Kidney (tissue), 14 donors: ENCODE data around the gene PTGIS. TPM values are rescaled to one million over a fixed set of nuclear protein-coding genes. Genes with fewer than 3 reads are reported as not detected.
A peak's percentile ranks its signal among the peaks of the same experiment; 100 is the strongest.

Source experiments
- DNase-seq, 5 donors: peaks; one replicate each; pipeline ENCODE4 v3.0.0-alpha.2; 2013 to 2020
- FAIRE-seq: peaks from 2 replicates; lab custom pipeline; 2012; peaks lifted over from hg19 to GRCh38; lab: Jason Lieb, UNC
- H3K27ac ChIP-seq, 2 donors: one replicate each; pipeline ENCODE4 v1.7.0; 2013; ENCODE audit warnings: low read depth in 2 of 2, low read length in 2 of 2, inconsistent platforms in 1 of 2
- H3K27me3 ChIP-seq: one replicate; pipeline ENCODE4 v1.7.1; 2013; ENCODE audit warnings: low read length, inconsistent platforms; ENCODE audit not compliant: control insufficient read depth, insufficient read depth
- H3K36me3 ChIP-seq, 3 donors: one replicate each; pipeline versions ENCODE4 v1.7.0 to v1.7.1; 2013; ENCODE audit warnings: low read length in 3 of 3, control low read depth in 1 of 3, inconsistent platforms in 1 of 3; ENCODE audit not compliant: insufficient read depth in 3 of 3, control insufficient read depth in 2 of 3
- H3K4me1 ChIP-seq, 3 donors: one replicate each; pipeline versions ENCODE4 v1.7.0 to v1.7.1; 2013; ENCODE audit warnings: low read length in 3 of 3, inconsistent platforms in 1 of 3, low read depth in 1 of 3; ENCODE audit not compliant: control insufficient read depth in 2 of 3, insufficient read depth in 2 of 3
- H3K4me3 ChIP-seq, 3 donors: one replicate each; pipeline versions ENCODE4 v1.7.0 to v1.8.1; 2013; ENCODE audit warnings: low read length in 3 of 3, control low read depth in 1 of 3, inconsistent platforms in 1 of 3
- H3K9ac ChIP-seq, 3 donors: one replicate each; pipeline versions ENCODE4 v1.7.0 to v1.7.1; 2013; ENCODE audit warnings: low read length in 3 of 3, control low read depth in 1 of 3, inconsistent platforms in 1 of 3
- H3K9me3 ChIP-seq, 3 donors: one replicate each; pipeline versions ENCODE4 v1.7.0 to v1.7.1; 2013; ENCODE audit warnings: low read length in 3 of 3, control low read depth in 1 of 3, inconsistent platforms in 1 of 3; ENCODE audit not compliant: control insufficient read depth in 2 of 3, insufficient read depth in 1 of 3
- CTCF ChIP-seq: IDR thresholded peaks from 3 replicates; pipeline ENCODE4 v1.5.1; 2012; ENCODE audit warnings: mild to moderate bottlenecking, moderate library complexity, borderline replicate concordance; ENCODE audit not compliant: insufficient read depth; ENCODE audit errors: extremely low read depth
- intact Hi-C: fragments of 100-400 bp; cut with DNase I; formaldehyde crosslinking; loops from one replicate; pipeline ENCODE4 v1.11.1; 2022
- polyA plus RNA-seq: library from polyadenylated mRNA; stranded (reverse); fragments of 350-450 nt; fragmentation: Illumina TruSeq; extraction: RNeasy Lipid Tissue Mini Kit (QIAGEN cat#74804); gene quantifications from one replicate; pipeline ENCODE4 v1.2.3, GENCODE V29; 2014; ENCODE audit warnings: low read depth, low replicate concordance; ENCODE audit not compliant: insufficient read depth
- total RNA-seq: library from RNA; stranded (reverse); fragmentation: NEBNext Ultra II Directional; extraction: Animal tissue kit (Norgen Biotek cat#: 25700); gene quantifications from one replicate; pipeline ENCODE4 v1.2.1, GENCODE V29; 2021
- donor health status: control.
- donor health status: control.
- donor health status: control.
- donor health status: control.
- donor health status: control.
- donor health status: DM: yes; HTN: yes; CAD: no.
- donor health status: Normal renal cell carcinoma (clear cell type).

The PTGIS gene
- total and polyA plus RNA-seq, 2 donors from 2014 or later = 3.1 to 24.1 TPM

GRCh38 chr20:49513009-49513408 lies 54.9 kb downstream of the PTGIS start:
- no peak for TF ChIP-seq CTCF
- no peaks in the 10 kb centered on the region for H3K4me1 ChIP-seq
- DNase-seq (no peak), FAIRE-seq (no peak)
- no peak overlapping the region for H3K4me3 ChIP-seq
- no peaks in the 10 kb centered on the region for H3K27me3 ChIP-seq
- H3K9ac ChIP-seq = no peak overlapping the region
- no peaks in the 10 kb centered on the region for H3K9me3 ChIP-seq
- no peak overlapping the region for H3K27ac ChIP-seq
- peaks cover 0 to 7% (median 0%) of the 10 kb centered on the region in 3 donors for H3K36me3 ChIP-seq
- intact Hi-C loops = no loop called here

GRCh38 chr20:49511788-49512525 lies 56.0 kb downstream of the PTGIS start:
- DNase-seq (no peak), FAIRE-seq (no peak)
- H3K9me3 ChIP-seq = no peaks in the 10 kb centered on the region
- no peaks in the 10 kb centered on the region for H3K4me1 ChIP-seq
- H3K36me3 ChIP-seq = peaks cover 0 to 7% (median 0%) of the 10 kb centered on the region in 3 donors
- no peak overlapping the region for H3K9ac ChIP-seq
- intact Hi-C loops = no loop called here
- no peak for TF ChIP-seq CTCF
- H3K27me3 ChIP-seq = no peaks in the 10 kb centered on the region
- no peak overlapping the region for H3K27ac ChIP-seq
- H3K4me3 ChIP-seq = no peak overlapping the region

- no peaks in the 10 kb centered on the region for H3K9me3 ChIP-seq
- intact Hi-C loops = no loop called here
- FAIRE-seq = no peak
- no peaks in the 10 kb centered on the region for H3K4me1 ChIP-seq
- DNase-seq = peak in 2 of 5 donors; percentile 22 to 73
- H3K27me3 ChIP-seq = no peaks in the 10 kb centered on the region
- H3K36me3 ChIP-seq = peaks cover 0 to 7% (median 0%) of the 10 kb centered on the region in 3 donors
- no peak overlapping the region for H3K9ac ChIP-seq
- no peak for TF ChIP-seq CTCF
- H3K4me3 ChIP-seq = no peak overlapping the region
- no peak overlapping the region for H3K27ac ChIP-seq
Observed at GRCh38 chr20:49510562-49511122, 57.3 kb downstream of the PTGIS start.
